OCI-LY1 (cell line): ENCODE measurements around the gene PKP3.

Experiments
- CTCF ChIP-seq: fragments of 200-600 bp; sonication (generic), shearing (Covaris generic); IDR thresholded peaks from 2 replicates; pipeline ENCODE4 v1.5.1; 2017; ENCODE audit warnings: mild to moderate bottlenecking, antibody characterized with exemption, low read length, moderate library complexity, mixed read lengths
- EZH2 ChIP-seq: fragments of 200-600 bp; sonication (generic), shearing (Covaris generic); IDR thresholded peaks from 2 replicates; pipeline ENCODE4 v1.8.0; 2017; ENCODE audit warnings: borderline replicate concordance, mixed run types, mild to moderate bottlenecking, antibody characterized with exemption, low read length, moderate library complexity, mixed read lengths

DNA sequence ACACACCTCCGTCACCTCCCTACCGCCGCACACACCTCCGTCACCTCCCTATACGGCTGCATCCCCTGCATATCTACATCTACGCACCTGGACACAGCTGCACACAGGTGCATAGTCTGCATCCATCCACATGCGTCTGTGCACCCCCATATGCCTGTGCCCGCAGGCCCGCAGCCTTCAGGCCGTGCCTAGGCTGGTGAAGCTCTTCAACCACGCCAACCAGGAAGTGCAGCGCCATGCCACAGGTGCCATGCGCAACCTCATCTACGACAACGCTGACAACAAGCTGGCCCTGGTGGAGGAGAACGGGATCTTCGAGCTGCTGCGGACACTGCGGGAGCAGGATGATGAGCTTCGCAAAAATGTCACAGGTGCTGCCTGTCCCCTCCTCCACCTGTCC lies 4.8 kb downstream of the PKP3 start:
- no peak for TF ChIP-seq CTCF
- no peak for TF ChIP-seq EZH2
